ENCODE results near the gene MUC5AC. TPM values are rescaled to one million over a fixed set of nuclear protein-coding genes. Genes with fewer than 3 reads are reported as not detected.

The MUC5AC gene
- total RNA-seq, 1 donor from 2014 or later = not detected

- H3K36me3 ChIP-seq (ENCODE audit: control insufficient read depth, insufficient read depth, low read length) = no peaks in the 10 kb centered on the region
- TF ChIP-seq CTCF (IDR thresholded peaks at IDR 0.05; ENCODE audit: insufficient read depth, low read length, poor library complexity, severe bottlenecking) = no peak
- no peak for DNase-seq (ENCODE audit: low read depth)
- H3K4me3 ChIP-seq (ENCODE audit: low read depth, low read length) = no peak overlapping the region
- H3K27me3 ChIP-seq (ENCODE audit: control insufficient read depth, insufficient read depth, low read length) = peaks cover 38% of the 10 kb centered on the region
These were observed 42.2 kb downstream of the MUC5AC start for GRCh38 chr11:1199751-1200610.

- H3K36me3 ChIP-seq (ENCODE audit: control insufficient read depth, insufficient read depth, low read length) = no peaks in the 10 kb centered on the region
- H3K4me3 ChIP-seq (ENCODE audit: low read depth, low read length) = no peak overlapping the region
- peaks cover 38% of the 10 kb centered on the region for H3K27me3 ChIP-seq (ENCODE audit: control insufficient read depth, insufficient read depth, low read length)
- TF ChIP-seq CTCF (IDR thresholded peaks at IDR 0.05; ENCODE audit: insufficient read depth, low read length, poor library complexity, severe bottlenecking) = no peak
- DNase-seq (ENCODE audit: low read depth) = no peak
These were observed 42.9 kb downstream of the MUC5AC start for GRCh38 chr11:1200611-1201191.

GRCh38 chr11:1201395-1202153 lies 43.8 kb downstream of the MUC5AC start:
- no peak overlapping the region for H3K4me3 ChIP-seq (ENCODE audit: low read depth, low read length)
- H3K36me3 ChIP-seq (ENCODE audit: control insufficient read depth, insufficient read depth, low read length) = no peaks in the 10 kb centered on the region
- TF ChIP-seq CTCF (IDR thresholded peaks at IDR 0.05; ENCODE audit: insufficient read depth, low read length, poor library complexity, severe bottlenecking) = no peak
- peaks cover 35% of the 10 kb centered on the region for H3K27me3 ChIP-seq (ENCODE audit: control insufficient read depth, insufficient read depth, low read length)
- no peak for DNase-seq (ENCODE audit: low read depth)

- DNase-seq (ENCODE audit: low read depth) = no peak
- no peaks in the 10 kb centered on the region for H3K36me3 ChIP-seq (ENCODE audit: control insufficient read depth, insufficient read depth, low read length)
- TF ChIP-seq CTCF (IDR thresholded peaks at IDR 0.05; ENCODE audit: insufficient read depth, low read length, poor library complexity, severe bottlenecking) = no peak
- H3K4me3 ChIP-seq (ENCODE audit: low read depth, low read length) = no peak overlapping the region
- peaks cover 35% of the 10 kb centered on the region for H3K27me3 ChIP-seq (ENCODE audit: control insufficient read depth, insufficient read depth, low read length)
These were observed 44.5 kb downstream of the MUC5AC start for GRCh38 chr11:1202154-1202775.

GRCh38 chr11:1202776-1203504 lies 45.2 kb downstream of the MUC5AC start:
- Histone ChIP-seq H3K36me3 (ENCODE audit: control insufficient read depth, insufficient read depth, low read length) (no peaks in the 10 kb centered on the region), H3K27me3 (ENCODE audit: control insufficient read depth, insufficient read depth, low read length) (peaks cover 35% of the 10 kb centered on the region), H3K4me3 (ENCODE audit: low read depth, low read length) (no peak overlapping the region)
- peak; percentile 89 for TF ChIP-seq CTCF (IDR thresholded peaks at IDR 0.05; ENCODE audit: insufficient read depth, low read length, poor library complexity, severe bottlenecking)
- no peak for DNase-seq (ENCODE audit: low read depth)

All from kidney epithelial cell (primary cell).